HepG2 (cell line): ENCODE measurements around the gene VPS37B. TPM values are rescaled to one million over a fixed set of nuclear protein-coding genes. Genes with fewer than 3 reads are reported as not detected.

Experiments
- ATAC-seq: fragments of 200-7000 bp; cut with Tn5 transposase; 3 replicates; pipeline ENCODE4 v1.9.1; 2020; ENCODE audit warnings: mild to moderate bottlenecking, moderate library complexity
- BruUV-seq: library from RNA; stranded (reverse); fragments of 400-500 nt; replicated peaks from 2 replicates; lab custom pipeline; 2021; lab: Mats Ljungman, UMichigan
- CTCF ChIA-PET: fragments of 300-600 bp; formaldehyde crosslinking; extraction: SDS; loops from one replicate; lab custom pipeline; 2021; ENCODE audit warnings: low total read pairs, inconsistent platforms, low intra/inter-chr PET ratio; lab: Yijun Ruan, JAX
- POLR2A ChIA-PET: fragments of 350-600 bp; sonication (Branson Sonifier 250); formaldehyde crosslinking; loops from one replicate; lab custom pipeline; 2020; ENCODE audit warnings: antibody characterized with exemption, inconsistent platforms; lab: Yijun Ruan, JAX
- DNase-seq: peaks from one replicate; pipeline ENCODE4 v3.0.0-alpha.2; 2015; ENCODE audit warnings: low spot score
- FAIRE-seq: peaks from 3 replicates; lab custom pipeline; 2011; peaks lifted over from hg19 to GRCh38; lab: Jason Lieb, UNC
- H2AFZ ChIP-seq: one replicate; pipeline ENCODE4 v1.6.1; 2011; ENCODE audit warnings: low read length, inconsistent platforms
- H3K27ac ChIP-seq: fragments of 300-600 bp; 3 replicates; pipeline ENCODE4 v1.8.0; 2011; ENCODE audit warnings: mixed run types, mild to moderate bottlenecking, mixed read lengths, low read length, inconsistent platforms; ENCODE audit not compliant: insufficient read depth; ENCODE audit errors: extremely low read length
- H3K27me3 ChIP-seq, 2 experiments: fragments of 200-600 bp in 1 of 2; 2 replicates in 1 of 2; 3 replicates in 1 of 2; pipeline versions ENCODE4 v1.6.0 to v1.8.0; 2011; ENCODE audit warnings: low read length in 2 of 2, mild to moderate bottlenecking in 2 of 2, moderate library complexity in 2 of 2, inconsistent platforms in 1 of 2; ENCODE audit not compliant: insufficient read depth in 2 of 2, control insufficient read depth in 1 of 2
- H3K36me3 ChIP-seq, 2 experiments: fragments of 200-600 bp in 1 of 2; replicated peaks in 1 of 2; 2 replicates in 1 of 2; 3 replicates in 1 of 2; pipeline versions ENCODE4 v1.5.1 to v1.8.0; 2011; ENCODE audit warnings: low read length in 2 of 2, inconsistent platforms in 1 of 2; ENCODE audit not compliant: insufficient read depth in 2 of 2, control insufficient read depth in 1 of 2
- H3K4me1 ChIP-seq: 2 replicates; pipeline ENCODE4 v1.5.1; 2012; ENCODE audit warnings: low read length, inconsistent platforms; ENCODE audit not compliant: insufficient read depth
- H3K4me2 ChIP-seq: 2 replicates; pipeline ENCODE4 v1.6.0; 2011; ENCODE audit warnings: low read depth, low read length, inconsistent platforms
- H3K4me3 ChIP-seq, 3 experiments: fragments of 200-600 bp in 1 of 3; sonication (generic), shearing (Covaris generic) in 1 of 3; replicated peaks in 1 of 3; 2 replicates each; pipeline ENCODE4 v1.5.1; 2011 to 2016; ENCODE audit warnings: low read length in 3 of 3, inconsistent platforms in 2 of 3, low read depth in 2 of 3, mild to moderate bottlenecking in 2 of 3, control low read depth in 1 of 3, mixed read lengths in 1 of 3; ENCODE audit not compliant: insufficient read depth in 1 of 3
- H3K79me2 ChIP-seq: one replicate; pipeline ENCODE4 v1.6.1; 2011; ENCODE audit warnings: low read length, inconsistent platforms; ENCODE audit not compliant: insufficient read depth
- H3K9ac ChIP-seq: 2 replicates; pipeline ENCODE4 v1.6.0; 2011; ENCODE audit warnings: mild to moderate bottlenecking, low read depth, low read length, inconsistent platforms; ENCODE audit not compliant: insufficient read depth
- H3K9me3 ChIP-seq: 2 replicates; pipeline ENCODE4 v1.5.1; 2012; ENCODE audit warnings: mild to moderate bottlenecking, low read length
- H4K20me1 ChIP-seq: 2 replicates; pipeline ENCODE4 v1.6.0; 2011; ENCODE audit warnings: inconsistent platforms, mild to moderate bottlenecking, low read length, moderate library complexity; ENCODE audit not compliant: insufficient read depth
- HES4 ChIP-seq: sonication (generic); formaldehyde crosslinking; IDR thresholded peaks from 2 replicates; pipeline ENCODE4 v1.9.0; 2021; ENCODE audit warnings: mild to moderate bottlenecking, missing genetic modification reagents, borderline replicate concordance
- MNT ChIP-seq: fragments of 450-650 bp; IDR thresholded peaks from 2 replicates; pipeline ENCODE4 v1.6.1; 2016
- SNRNP70 ChIP-seq: fragments of 200-400 bp; formaldehyde crosslinking; IDR thresholded peaks from 2 replicates; pipeline ENCODE4 v1.6.1; 2017; ENCODE audit warnings: mild to moderate bottlenecking, low read depth, low read length, moderate library complexity
- STAT5B ChIP-seq: sonication (generic); formaldehyde crosslinking; IDR thresholded peaks from 2 replicates; pipeline ENCODE4 v1.4.0; 2020; ENCODE audit warnings: missing genetic modification reagents
- TFE3 ChIP-seq: IDR thresholded peaks from 2 replicates; pipeline ENCODE4 v1.6.1; 2016
- ZNF362 ChIP-seq: sonication (generic); formaldehyde crosslinking; IDR thresholded peaks from 2 replicates; pipeline ENCODE4 v1.4.0; 2020; ENCODE audit warnings: missing genetic modification reagents, mild to moderate bottlenecking, borderline replicate concordance
- ZNF460 ChIP-seq: sonication (generic); formaldehyde crosslinking; IDR thresholded peaks from 2 replicates; pipeline ENCODE4 v1.5.1; 2020; ENCODE audit warnings: missing genetic modification reagents, mild to moderate bottlenecking, borderline replicate concordance
- WGBS: methylation state at CpG from one replicate; pipeline ENCODE4 v1.1.6; 2017; ENCODE audit warnings: low lambda C conversion rate; 5-methylcytosine and 5-hydroxymethylcytosine counted together
- in situ Hi-C: cut with HindIII; loops from 2 replicates; pipeline ENCODE4 v1.10.0; 2017; ENCODE audit warnings: low pct_unique_long_range_greater_than_20kb; ENCODE audit not compliant: extremely low pct_ligation_motif_present
- intact Hi-C: fragments of 100-400 bp; cut with micrococcal nuclease; formaldehyde crosslinking; loops from one replicate; pipeline ENCODE4 v1.10.0; 2022; ENCODE audit not compliant: unreplicated experiment
- polyA plus RNA-seq, 8 experiments: library from polyadenylated mRNA; depleted of rRNA in 3 of 8; stranded (reverse) in 7 of 8; unstranded in 1 of 8; fragments of >200 nt; fragmentation: Illumina TruSeq in 4 of 8; extraction: Trizol in 4 of 8; gene quantifications; 2 replicates each; pipeline versions ENCODE4 v1.2.1 to v1.2.3, GENCODE V29; 2011 to 2016; ENCODE audit warnings: low read depth in 4 of 8, missing spikeins in 1 of 8, mixed read lengths in 1 of 8; ENCODE audit not compliant: insufficient read depth in 1 of 8
- total RNA-seq, 5 experiments: library from RNA; depleted of rRNA; stranded (reverse); fragments of >200 nt; fragmentation: Illumina TruSeq; extraction: Trizol; gene quantifications; 2 replicates each; pipeline ENCODE4 v1.2.3, GENCODE V29; 2016; ENCODE audit warnings: low read depth in 1 of 5

Gene VPS37B
- total and polyA plus RNA-seq, 2 of the 13 experiments (the other 11 are each of a cell fraction or from before 2014, with no cell fraction given), result 4.6 to 5.3 TPM

GRCh38 chr12:122825773-122826724 lies 69.9 kb downstream of the VPS37B start (continued):
- TF ChIP-seq ZNF362, result 0 out of 2 replicates have a peak, but pooled peaks have one; percentile 14

GRCh38 chr12:122823429-122823828 lies 72.5 kb downstream of the VPS37B start:
- FAIRE-seq (no peak), DNase-seq (no peak), ATAC-seq (no peak)
- peak overlapping the region; percentile 4; the same call in 1 of the 2 replicates for H3K4me2 ChIP-seq
- H3K27me3 ChIP-seq, result peaks cover 0 to 14% of the 10 kb centered on the region in 2 experiments; a peak in 2 of 5 replicates
- H3K36me3 ChIP-seq, result no peaks in the 10 kb centered on the region
- H3K4me1 ChIP-seq, result peaks cover 46% of the 10 kb centered on the region
- POLR2A ChIA-PET, result no interaction called here
- H3K9me3 ChIP-seq, result no peaks in the 10 kb centered on the region
- intact Hi-C loops (no loop called here), in situ Hi-C loops (no loop called here)
- no peaks in the 10 kb centered on the region for H4K20me1 ChIP-seq
- H3K27ac ChIP-seq, result no peak overlapping the region
- CTCF ChIA-PET, result no interaction called here
- no peak overlapping the region for H3K9ac ChIP-seq
- H3K4me3 ChIP-seq, result no peak overlapping the region
- no TSS peak for BruUV-seq
- WGBS, result 20% methylated on average over 11 of the region's 11 CpGs
- TF ChIP-seq SNRNP70 (no peak), MNT (peak; percentile 49), HES4 (no peak), TFE3 (CRISPR knock-in tag) (no peak), ZNF460 (peak; percentile 18; the same call in 1 of the 2 replicates), STAT5B (CRISPR knock-in tag) (no peak)
- no peaks in the 10 kb centered on the region for H3K79me2 ChIP-seq
- H2AFZ ChIP-seq, result no peak overlapping the region
